Lower leg skin (tissue), 4 donors: Measurements from ENCODE around the gene FILIP1L. TPM values are rescaled to one million over a fixed set of nuclear protein-coding genes. Genes with fewer than 3 reads are reported as not detected.

Experiments used
- DNase-seq, 2 donors: peaks; one replicate each; pipeline ENCODE4 v3.0.0-alpha.2; 2019; ENCODE audit warnings: low spot score in 2 of 2
- H3K4me3 ChIP-seq: fragments of 200-600 bp; sonication (generic); 2 replicates; pipeline ENCODE4 v1.5.1; 2017; ENCODE audit warnings: mild to moderate bottlenecking, low read depth; ENCODE audit not compliant: poor library complexity, severe bottlenecking
- POLR2A ChIP-seq, 2 donors: fragments of 450-650 bp; IDR thresholded peaks; one replicate each; pipeline ENCODE4 v1.6.1; 2016 to 2017; ENCODE audit warnings: antibody characterized with exemption in 2 of 2, mild to moderate bottlenecking in 1 of 2, moderate library complexity in 1 of 2
- WGBS, 2 donors: methylation state at CpG; one replicate each; pipeline ENCODE4 v1.1.5; 2018; 5-methylcytosine and 5-hydroxymethylcytosine counted together
- intact Hi-C: fragments of 100-400 bp; cut with DNase I; formaldehyde crosslinking; loops from one replicate; pipeline ENCODE4 v1.15.0; 2023; ENCODE audit warnings: low total_unique reads
- total RNA-seq, 4 donors: library from RNA; depleted of rRNA; stranded (reverse); fragments of >200 nt; gene quantifications; one replicate each; pipeline ENCODE4 v1.1.0, GENCODE V29; 2016
- TF ChIP-seq, protein P1 (sequence below), 3 donors: fragments of 450-650 bp; IDR thresholded peaks; one replicate each; pipeline ENCODE4 v1.5.1; 2016; ENCODE audit warnings: antibody characterized with exemption in 3 of 3, mild to moderate bottlenecking in 3 of 3, moderate library complexity in 2 of 3

The FILIP1L gene
- total RNA-seq, 4 donors from 2014 or later = 17.5 to 33.9 (median 22.1) TPM

DNA sequence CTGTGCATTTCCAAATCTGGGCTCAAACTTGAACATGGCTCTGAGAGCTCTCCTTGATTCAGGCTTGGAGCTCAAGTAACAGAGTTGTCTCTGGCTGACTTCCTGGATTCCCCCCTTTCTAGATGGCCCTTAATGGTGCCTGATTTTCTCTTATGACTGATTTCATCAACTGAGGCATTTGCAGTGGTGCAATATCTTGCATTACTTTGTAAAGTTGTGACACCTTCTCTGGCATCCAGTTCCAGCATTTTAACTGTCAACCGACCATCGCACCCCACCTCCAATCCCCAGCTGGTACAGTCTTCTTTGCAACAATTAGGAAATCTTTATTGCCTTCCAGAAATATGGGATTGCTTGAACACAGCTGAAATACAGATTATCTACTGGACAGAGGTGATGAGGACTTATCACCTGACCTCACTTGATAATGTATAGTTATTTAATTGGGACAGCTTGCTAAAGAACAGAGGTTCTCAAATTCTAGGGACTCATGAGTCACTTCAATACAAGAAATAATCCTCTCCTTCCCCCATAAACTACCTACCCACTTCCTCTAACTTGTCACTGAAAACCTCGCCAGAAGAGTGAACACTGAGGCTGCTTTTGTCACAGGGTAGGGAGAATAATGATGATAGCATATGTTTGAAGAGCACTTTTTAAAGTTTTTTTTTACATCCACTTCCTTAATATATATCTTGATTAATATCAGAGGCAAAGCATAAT lies 41.8 kb downstream of the FILIP1L start:
- intact Hi-C loops = no loop called here
- 86 to 89% methylated on average over 3 of the region's 3 CpGs for WGBS, 2 donors
- TF ChIP-seq POLR2A (IDR thresholded peaks at IDR 0.05) = no peak
- TF ChIP-seq, protein P1, sequence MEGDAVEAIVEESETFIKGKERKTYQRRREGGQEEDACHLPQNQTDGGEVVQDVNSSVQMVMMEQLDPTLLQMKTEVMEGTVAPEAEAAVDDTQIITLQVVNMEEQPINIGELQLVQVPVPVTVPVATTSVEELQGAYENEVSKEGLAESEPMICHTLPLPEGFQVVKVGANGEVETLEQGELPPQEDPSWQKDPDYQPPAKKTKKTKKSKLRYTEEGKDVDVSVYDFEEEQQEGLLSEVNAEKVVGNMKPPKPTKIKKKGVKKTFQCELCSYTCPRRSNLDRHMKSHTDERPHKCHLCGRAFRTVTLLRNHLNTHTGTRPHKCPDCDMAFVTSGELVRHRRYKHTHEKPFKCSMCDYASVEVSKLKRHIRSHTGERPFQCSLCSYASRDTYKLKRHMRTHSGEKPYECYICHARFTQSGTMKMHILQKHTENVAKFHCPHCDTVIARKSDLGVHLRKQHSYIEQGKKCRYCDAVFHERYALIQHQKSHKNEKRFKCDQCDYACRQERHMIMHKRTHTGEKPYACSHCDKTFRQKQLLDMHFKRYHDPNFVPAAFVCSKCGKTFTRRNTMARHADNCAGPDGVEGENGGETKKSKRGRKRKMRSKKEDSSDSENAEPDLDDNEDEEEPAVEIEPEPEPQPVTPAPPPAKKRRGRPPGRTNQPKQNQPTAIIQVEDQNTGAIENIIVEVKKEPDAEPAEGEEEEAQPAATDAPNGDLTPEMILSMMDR (IDR thresholded peaks at IDR 0.05) = no peak
- no peak overlapping the region for H3K4me3 ChIP-seq
- DNase-seq = no peak

DNA sequence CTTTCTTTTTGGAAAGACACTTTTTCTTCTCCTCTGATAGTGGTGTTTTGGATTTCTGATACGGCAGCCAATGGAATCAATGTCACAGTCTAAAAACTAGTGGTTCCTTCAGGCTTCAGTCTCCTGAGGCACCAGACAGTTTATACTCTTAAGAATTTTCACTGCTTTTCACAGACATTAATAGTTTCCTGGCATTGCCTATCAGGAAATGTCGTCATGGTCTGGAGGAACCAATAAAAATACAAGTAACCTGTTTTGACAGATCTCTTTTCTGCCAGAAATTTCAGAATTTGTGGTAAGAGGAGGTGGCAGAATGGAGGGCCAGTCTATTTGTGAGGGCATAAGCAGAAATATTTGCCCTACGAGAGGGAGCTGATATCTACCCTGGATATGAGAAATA lies 44.8 kb downstream of the FILIP1L start:
- H3K4me3 ChIP-seq = no peak overlapping the region
- TF ChIP-seq POLR2A (IDR thresholded peaks at IDR 0.05) = no peak
- TF ChIP-seq, protein P1 (IDR thresholded peaks at IDR 0.05) = no peak
- intact Hi-C loops = loop anchor here (10.0 kb wide), 2 partner anchors 185 to 235 kb away; no protein-coding TSS in a partner anchor
- DNase-seq = no peak
- WGBS, 2 donors = 70 to 77% methylated on average over 3 of the region's 3 CpGs

DNA sequence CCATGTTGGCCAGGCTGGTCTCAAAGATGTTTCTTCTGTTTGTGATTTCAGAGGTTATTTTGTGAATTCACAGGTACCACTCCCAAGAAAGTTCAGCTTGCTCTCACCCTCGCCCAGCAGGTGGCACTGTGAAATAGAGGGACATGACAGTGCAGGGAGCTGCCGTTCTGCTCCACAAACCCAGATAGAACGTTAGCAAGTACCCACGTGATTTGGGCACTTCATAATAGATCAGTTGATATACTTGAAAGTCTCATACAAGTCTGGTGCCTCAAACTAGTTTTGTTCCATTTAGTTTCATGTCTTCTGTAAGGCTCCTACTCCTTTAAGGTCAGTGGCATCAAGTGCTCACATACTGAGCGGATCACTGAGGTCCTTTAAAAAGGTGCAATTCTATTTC lies 45.5 kb downstream of the FILIP1L start:
- intact Hi-C loops = loop anchor here (10.0 kb wide), 2 partner anchors 186 to 234 kb away; no protein-coding TSS in a partner anchor
- no peak overlapping the region for H3K4me3 ChIP-seq
- no peak for TF ChIP-seq POLR2A (IDR thresholded peaks at IDR 0.05)
- TF ChIP-seq, protein P1 (IDR thresholded peaks at IDR 0.05) = no peak
- WGBS, 2 donors = 16 to 22% methylated on average over 5 of the region's 5 CpGs
- peak; percentile 77 to 91 for DNase-seq

DNA sequence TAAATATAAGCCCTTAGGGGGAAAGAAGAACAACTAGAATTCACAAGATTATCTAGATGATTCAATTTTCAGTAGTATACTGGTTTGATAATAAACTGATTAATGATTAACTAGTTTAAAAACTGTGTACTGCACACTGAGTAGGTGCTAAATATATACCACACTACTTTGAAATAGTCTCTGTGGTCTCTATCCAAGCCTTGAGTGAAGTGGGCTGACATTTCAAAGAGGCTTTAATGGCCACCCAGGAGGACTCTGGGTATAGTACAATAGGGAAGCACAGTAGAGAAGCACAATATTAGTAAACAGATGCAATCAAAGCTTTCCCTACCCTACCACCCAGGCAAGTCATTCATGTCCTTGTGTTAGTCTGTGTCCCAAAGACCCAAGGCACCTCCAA lies 46.7 kb downstream of the FILIP1L start:
- DNase-seq = no peak
- no peak overlapping the region for H3K4me3 ChIP-seq
- intact Hi-C loops = loop anchor here (10.0 kb wide), 2 partner anchors 187 to 233 kb away; no protein-coding TSS in a partner anchor
- no peak for TF ChIP-seq POLR2A (IDR thresholded peaks at IDR 0.05)
- TF ChIP-seq, protein P1 (IDR thresholded peaks at IDR 0.05) = no peak

DNA sequence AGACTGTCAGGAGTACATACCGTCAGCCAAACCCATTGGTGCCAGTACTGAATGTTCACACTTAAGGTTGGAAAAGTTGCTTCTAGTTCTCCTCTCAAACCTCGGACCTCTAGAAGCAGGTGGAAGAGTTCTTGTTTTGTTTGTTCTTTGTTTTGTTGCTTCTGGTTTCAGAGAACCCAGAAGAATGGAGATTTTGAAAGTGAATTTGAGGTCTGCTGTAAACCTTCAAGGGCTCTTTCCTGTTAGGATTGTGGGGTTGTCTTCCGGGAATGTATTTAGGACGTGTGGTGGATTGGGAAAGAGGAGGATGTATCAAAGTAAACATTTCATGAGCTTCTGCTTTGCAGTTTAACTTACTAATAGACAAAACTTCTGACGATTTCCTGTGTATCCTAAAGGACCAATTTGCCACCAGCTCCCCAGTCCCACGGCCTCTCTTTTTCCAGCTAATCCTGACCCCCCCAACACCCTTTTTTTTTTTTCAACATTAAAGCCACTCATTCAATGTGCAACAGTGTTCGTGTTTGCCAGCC lies 50.3 kb downstream of the FILIP1L start:
- H3K4me3 ChIP-seq = no peak overlapping the region
- intact Hi-C loops = loop anchor here (10.0 kb wide), 2 partner anchors 191 to 229 kb away; no protein-coding TSS in a partner anchor
- DNase-seq = no peak
- WGBS, 2 donors = 66 to 74% methylated on average over 7 of the region's 7 CpGs
- TF ChIP-seq, protein P1 (IDR thresholded peaks at IDR 0.05) = no peak
- TF ChIP-seq POLR2A (IDR thresholded peaks at IDR 0.05) = no peak
